ENCODE measurements around the gene MSH2. TPM values are rescaled to one million over a fixed set of nuclear protein-coding genes. Genes with fewer than 3 reads are reported as not detected.
"Not testable (repeated sequence)": the region's sequence is repeated elsewhere in the genome, so short reads cannot be mapped to it uniquely, and the experiment has no call there.

MSH2 gene
- total RNA-seq, 8 experiments from 2014 or later = 8.9 to 86.9 (median 50.6) TPM

GRCh38 chr2:47420683-47421082, 17.7 kb downstream of the MSH2 start:
- ATAC-seq (replicated peaks in 6 of 8); H3K27ac ChIP-seq; H3K4me3 ChIP-seq; H3K4me1 ChIP-seq (replicated peaks in 1 of 2); in situ Hi-C loops (cut with MboI; ENCODE audit: low pct_unique_long_range_greater_than_20kb in 2 of 9, low sequenced_read_pairs in 9 of 9, unreplicated experiment in 9 of 9): not testable (repeated sequence)
- WGBS, 10 experiments = 80 to 100% (median 100%) methylated on average over 1 to 7 of the region's 10 CpGs; no CpG with 5 or more reads in 2 of the 10 experiments

GRCh38 chr2:47422016-47422415, 19.1 kb downstream of the MSH2 start:
- Histone ChIP-seq H3K27ac (no peak overlapping the region), H3K4me3 (no peak overlapping the region), H3K4me1 (replicated peaks in 1 of 2) (no peaks in the 10 kb centered on the region)
- no peak for ATAC-seq (replicated peaks in 6 of 8)
- 80 to 100% (median 97%) methylated on average over 1 to 4 of the region's 4 CpGs; no CpG with 5 or more reads in 4 of the 10 experiments for WGBS, 10 experiments
- in situ Hi-C loops (cut with MboI; ENCODE audit: low pct_unique_long_range_greater_than_20kb in 2 of 9, low sequenced_read_pairs in 9 of 9, unreplicated experiment in 9 of 9) = no loop called here

GRCh38 chr2:47422560-47422959, 19.6 kb downstream of the MSH2 start:
- WGBS, 10 experiments = 10 to 90% (median 22%) methylated on average over 1 of the region's 2 CpGs; no CpG with 5 or more reads in 5 of the 10 experiments
- in situ Hi-C loops (cut with MboI; ENCODE audit: low pct_unique_long_range_greater_than_20kb in 2 of 9, low sequenced_read_pairs in 9 of 9, unreplicated experiment in 9 of 9) = no loop called here

GRCh38 chr2:47426786-47427185, 23.8 kb downstream of the MSH2 start:
- no peak overlapping the region for H3K27ac ChIP-seq
- 91 to 100% (median 99%) methylated on average over 2 to 4 of the region's 4 CpGs; no CpG with 5 or more reads in 2 of the 10 experiments for WGBS, 10 experiments
- ATAC-seq (replicated peaks in 6 of 8) = no peak
- no peak overlapping the region for H3K4me3 ChIP-seq
- in situ Hi-C loops (cut with MboI; ENCODE audit: low pct_unique_long_range_greater_than_20kb in 2 of 9, low sequenced_read_pairs in 9 of 9, unreplicated experiment in 9 of 9) = loop anchor here in 1 of 9 experiments (25.0 kb wide), 1 partner anchor 236 kb away; no protein-coding TSS in a partner anchor
- H3K4me1 ChIP-seq (replicated peaks in 1 of 2) = no peaks in the 10 kb centered on the region

More at GRCh38 chr2:47422560-47422959, 19.6 kb downstream of the MSH2 start:
- Histone ChIP-seq H3K4me3 (no peak overlapping the region), H3K27ac (no peak overlapping the region), H3K4me1 (replicated peaks in 1 of 2) (no peaks in the 10 kb centered on the region)
- ATAC-seq (replicated peaks in 6 of 8) = peak in 2 of 8 experiments; percentile 46 to 50

GRCh38 chr2:47429795-47430194, 26.8 kb downstream of the MSH2 start:
- WGBS, 10 experiments = 80 to 100% (median 97%) methylated on average over 1 to 6 of the region's 6 CpGs; no CpG with 5 or more reads in 1 of the 10 experiments
- Histone ChIP-seq H3K27ac (no peak overlapping the region), H3K4me1 (replicated peaks in 1 of 2) (no peaks in the 10 kb centered on the region), H3K4me3 (no peak overlapping the region)
- no peak for ATAC-seq (replicated peaks in 6 of 8)
- in situ Hi-C loops (cut with MboI; ENCODE audit: low pct_unique_long_range_greater_than_20kb in 2 of 9, low sequenced_read_pairs in 9 of 9, unreplicated experiment in 9 of 9) = loop anchor here in 2 of 9 experiments (10.0 to 25.0 kb wide), 2 partner anchors 233 to 335 kb away; no protein-coding TSS in a partner anchor

GRCh38 chr2:47433006-47433405, 30.1 kb downstream of the MSH2 start:
- in situ Hi-C loops (cut with MboI; ENCODE audit: low pct_unique_long_range_greater_than_20kb in 2 of 9, low sequenced_read_pairs in 9 of 9, unreplicated experiment in 9 of 9) = loop anchor here in 2 of 9 experiments (10.0 to 25.0 kb wide), 2 partner anchors 229 to 332 kb away; no protein-coding TSS in a partner anchor
- no CpG with 5 or more reads among the region's 32 CpGs for WGBS, 10 experiments
- not testable (repeated sequence) for H3K4me1 ChIP-seq (replicated peaks in 1 of 2); H3K4me3 ChIP-seq; H3K27ac ChIP-seq; ATAC-seq (replicated peaks in 6 of 8)

GRCh38 chr2:47433445-47433844, 30.5 kb downstream of the MSH2 start:
- H3K4me3 ChIP-seq; ATAC-seq (replicated peaks in 6 of 8); H3K27ac ChIP-seq: not testable (repeated sequence)
- H3K4me1 ChIP-seq (replicated peaks in 1 of 2) = peaks cover 0 to 11% of the 10 kb centered on the region in 2 donors
- no CpG with 5 or more reads among the region's 31 CpGs for WGBS, 10 experiments
- in situ Hi-C loops (cut with MboI; ENCODE audit: low pct_unique_long_range_greater_than_20kb in 2 of 9, low sequenced_read_pairs in 9 of 9, unreplicated experiment in 9 of 9) = loop anchor here in 2 of 9 experiments (10.0 to 25.0 kb wide), 2 partner anchors 229 to 331 kb away; no protein-coding TSS in a partner anchor

- Histone ChIP-seq H3K27ac (no peak overlapping the region), H3K4me3 (no peak overlapping the region), H3K4me1 (replicated peaks in 1 of 2) (peaks cover 0 to 14% of the 10 kb centered on the region in 2 donors)
- WGBS, 10 experiments = 3 to 81% (median 54%) methylated on average over 2 to 4 of the region's 4 CpGs
- in situ Hi-C loops (cut with MboI; ENCODE audit: low pct_unique_long_range_greater_than_20kb in 2 of 9, low sequenced_read_pairs in 9 of 9, unreplicated experiment in 9 of 9) = loop anchor here in 2 of 9 experiments (10.0 to 25.0 kb wide), 2 partner anchors 225 to 328 kb away; no protein-coding TSS in a partner anchor
- ATAC-seq (replicated peaks in 6 of 8) = peak in 2 of 8 experiments; percentile 47 to 56
Observed at GRCh38 chr2:47437287-47437686, 34.3 kb downstream of the MSH2 start.

- Histone ChIP-seq H3K4me1 (replicated peaks in 1 of 2) (peaks cover 0 to 14% of the 10 kb centered on the region in 2 donors), H3K4me3 (no peak overlapping the region), H3K27ac (peak overlapping the region in 1 of 2 donors; percentile 51)
- WGBS, 10 experiments = 40 to 100% (median 90%) methylated on average over 1 to 3 of the region's 3 CpGs; no CpG with 5 or more reads in 2 of the 10 experiments
- peak in 3 of 8 experiments; percentile 24 to 66 (median 24) for ATAC-seq (replicated peaks in 6 of 8)
- in situ Hi-C loops (cut with MboI; ENCODE audit: low pct_unique_long_range_greater_than_20kb in 2 of 9, low sequenced_read_pairs in 9 of 9, unreplicated experiment in 9 of 9) = loop anchor here in 2 of 9 experiments (10.0 to 25.0 kb wide), 2 partner anchors 224 to 327 kb away; no protein-coding TSS in a partner anchor
Observed at GRCh38 chr2:47438106-47438505, 35.1 kb downstream of the MSH2 start.

GRCh38 chr2:47438783-47439182, 35.8 kb downstream of the MSH2 start:
- Histone ChIP-seq H3K4me3 (no peak overlapping the region), H3K4me1 (replicated peaks in 1 of 2) (peaks cover 0 to 14% of the 10 kb centered on the region in 2 donors), H3K27ac (no peak overlapping the region)
- in situ Hi-C loops (cut with MboI; ENCODE audit: low pct_unique_long_range_greater_than_20kb in 2 of 9, low sequenced_read_pairs in 9 of 9, unreplicated experiment in 9 of 9) = loop anchor here in 2 of 9 experiments (10.0 to 25.0 kb wide), 2 partner anchors 224 to 326 kb away; no protein-coding TSS in a partner anchor
- ATAC-seq (replicated peaks in 6 of 8) = peak in 3 of 8 experiments; percentile 60 to 87 (median 78)
- WGBS, 10 experiments = 50 to 100% (median 100%) methylated on average over 1 to 2 of the region's 2 CpGs; no CpG with 5 or more reads in 3 of the 10 experiments

GRCh38 chr2:47451790-47452189, 48.8 kb downstream of the MSH2 start:
- in situ Hi-C loops (cut with MboI; ENCODE audit: low pct_unique_long_range_greater_than_20kb in 2 of 9, low sequenced_read_pairs in 9 of 9, unreplicated experiment in 9 of 9) = no loop called here
- ATAC-seq (replicated peaks in 6 of 8) = no peak

GRCh38 chr2:47452761-47453160, 49.8 kb downstream of the MSH2 start:
- 80 to 100% (median 90%) methylated on average over 1 to 2 of the region's 2 CpGs; no CpG with 5 or more reads in 3 of the 10 experiments for WGBS, 10 experiments
- in situ Hi-C loops (cut with MboI; ENCODE audit: low pct_unique_long_range_greater_than_20kb in 2 of 9, low sequenced_read_pairs in 9 of 9, unreplicated experiment in 9 of 9) = no loop called here

More at GRCh38 chr2:47451790-47452189, 48.8 kb downstream of the MSH2 start:
- Histone ChIP-seq H3K4me3 (no peak overlapping the region), H3K27ac (no peak overlapping the region), H3K4me1 (replicated peaks in 1 of 2) (no peaks in the 10 kb centered on the region)

GRCh38 chr2:47454818-47455217, 51.9 kb downstream of the MSH2 start:
- WGBS, 10 experiments = 100% methylated on average over 2 of the region's 5 CpGs; no CpG with 5 or more reads in 9 of the 10 experiments
- H3K4me3 ChIP-seq; H3K27ac ChIP-seq; H3K4me1 ChIP-seq (replicated peaks in 1 of 2); in situ Hi-C loops (cut with MboI; ENCODE audit: low pct_unique_long_range_greater_than_20kb in 2 of 9, low sequenced_read_pairs in 9 of 9, unreplicated experiment in 9 of 9); ATAC-seq (replicated peaks in 6 of 8): not testable (repeated sequence)

More at GRCh38 chr2:47452761-47453160, 49.8 kb downstream of the MSH2 start:
- Histone ChIP-seq H3K4me3 (no peak overlapping the region), H3K27ac (no peak overlapping the region), H3K4me1 (replicated peaks in 1 of 2) (no peaks in the 10 kb centered on the region)
- no peak for ATAC-seq (replicated peaks in 6 of 8)

Measured in motor neuron (in vitro differentiated cells).